GM03348 (cell line): ENCODE data around the gene FOSL1.
"Not testable (repeated sequence)": the region's sequence is repeated elsewhere in the genome, so short reads cannot be mapped to it uniquely, and the experiment has no call there.

ENCODE experiments used
- DNase-seq: peaks from one replicate; pipeline ENCODE4 v3.0.0; 2012; ENCODE audit warnings: low spot score

FOSL1 gene

GRCh38 chr11:65852508-65853245 lies 47.5 kb downstream of the FOSL1 start:
- DNase-seq = no peak

GRCh38 chr11:65851811-65852507 lies 48.2 kb downstream of the FOSL1 start:
- DNase-seq = no peak

- no peak for DNase-seq
These were observed 49.1 kb downstream of the FOSL1 start for GRCh38 chr11:65851083-65851579.

GRCh38 chr11:65850217-65851082 lies 49.7 kb downstream of the FOSL1 start:
- no peak for DNase-seq

- DNase-seq = no peak
These were observed 50.4 kb downstream of the FOSL1 start for GRCh38 chr11:65849771-65850216.

GRCh38 chr11:65849366-65849765 lies 50.8 kb downstream of the FOSL1 start:
- DNase-seq = no peak

GRCh38 chr11:65848693-65849092 lies 51.5 kb downstream of the FOSL1 start:
- DNase-seq = not testable (repeated sequence)

- DNase-seq = no peak
These were observed 52.4 kb downstream of the FOSL1 start for GRCh38 chr11:65847746-65848145.

- DNase-seq = no peak
These were observed 55.8 kb downstream of the FOSL1 start for GRCh38 chr11:65844231-65844872.

- no peak for DNase-seq
These were observed 56.4 kb downstream of the FOSL1 start for GRCh38 chr11:65843811-65844210.

GRCh38 chr11:65842144-65842543 lies 58.0 kb downstream of the FOSL1 start:
- DNase-seq = no peak
